ENCODE results near the gene LRBA. TPM values are rescaled to one million over a fixed set of nuclear protein-coding genes. Genes with fewer than 3 reads are reported as not detected.

LRBA gene
- total and polyA plus RNA-seq, 9 of the 15 experiments (the other 6 are each of a cell fraction or from before 2014, with no cell fraction given): 24.2 to 88.7 (median 59.7) TPM

- TF ChIP-seq RCOR1 (IDR thresholded peaks at IDR 0.05; ENCODE audit: borderline replicate concordance in 1 of 2, low read depth in 2 of 2, low read length in 2 of 2): 0 out of 4 replicates have a peak, but pooled peaks of 1 of the 2 experiments have one; percentile 47
- peak; percentile 87 for TF ChIP-seq CXXC5 (CRISPR knock-in tag; IDR thresholded peaks at IDR 0.05)
- peak; percentile 58 for TF ChIP-seq TCF3 (CRISPR knock-in tag; IDR thresholded peaks at IDR 0.05)
- peak; percentile 89 for TF ChIP-seq CBFA2T3 (IDR thresholded peaks at IDR 0.05)
- TF ChIP-seq IRF9 (tag; IDR thresholded peaks at IDR 0.05): peak; percentile 83
- TF ChIP-seq CUX1 (CRISPR knock-in tag; IDR thresholded peaks at IDR 0.05): no peak
- peak; percentile 77 for TF ChIP-seq MAX (CRISPR knock-in tag; IDR thresholded peaks at IDR 0.05)
- peak; percentile 56; the same call in 1 of the 2 replicates for TF ChIP-seq EP300 (IDR thresholded peaks at IDR 0.05; ENCODE audit: low read length)
- TF ChIP-seq ZNF395 (CRISPR knock-in tag; IDR thresholded peaks at IDR 0.05): peak; percentile 78
- no peak for TF ChIP-seq ZNF3 (CRISPR knock-in tag; IDR thresholded peaks at IDR 0.05)
- peak; percentile 78 for TF ChIP-seq ZNF23 (CRISPR knock-in tag; IDR thresholded peaks at IDR 0.05)
- peak; percentile 76; the same call in 1 of the 2 replicates for TF ChIP-seq HDAC2 (IDR thresholded peaks at IDR 0.05)
- TF ChIP-seq ZNF133 (CRISPR knock-in tag; IDR thresholded peaks at IDR 0.05): no peak
- 0 out of 2 replicates have a peak, but pooled peaks have one; percentile 6 for TF ChIP-seq ZNF134 (CRISPR knock-in tag; conservative IDR thresholded peaks at IDR 0.05)
- peak; percentile 31 for TF ChIP-seq NUFIP1 (IDR thresholded peaks at IDR 0.05; ENCODE audit: partially characterized antibody)
- TF ChIP-seq NFXL1 (CRISPR knock-in tag; IDR thresholded peaks at IDR 0.05): peak; percentile 79; the same call in 1 of the 2 replicates
- 0 out of 2 replicates have a peak, but pooled peaks have one; percentile 60 for TF ChIP-seq THRB (CRISPR knock-in tag; conservative IDR thresholded peaks at IDR 0.05)
These were observed 694.0 kb downstream of the LRBA start (continued) for GRCh38 chr4:150321113-150321512.

Data from K562 (cell line).